H9 (cell line): ENCODE results near the gene DUOX2. TPM values are rescaled to one million over a fixed set of nuclear protein-coding genes. Genes with fewer than 3 reads are reported as not detected.

Experiments
- DNase-seq: peaks from one replicate; pipeline ENCODE4 v3.0.0-alpha.2; 2017
- H2AFZ ChIP-seq: one replicate; pipeline ENCODE4 v1.6.1; 2013; ENCODE audit warnings: mild to moderate bottlenecking, low read length, control low read depth, moderate library complexity
- H2AK5ac ChIP-seq: 2 replicates; pipeline ENCODE4 v1.6.1; 2013; ENCODE audit warnings: low read length, control low read depth, mixed read lengths; ENCODE audit not compliant: insufficient read length
- H2BK120ac ChIP-seq: one replicate; pipeline ENCODE4 v1.6.1; 2013; ENCODE audit warnings: low read depth, mild to moderate bottlenecking, low read length, control low read depth, inconsistent platforms; ENCODE audit not compliant: poor library complexity, severe bottlenecking
- H2BK12ac ChIP-seq: 2 replicates; pipeline ENCODE4 v1.6.1; 2013; ENCODE audit warnings: low read length, control low read depth, mixed read lengths, low read depth; ENCODE audit not compliant: insufficient read length
- H2BK15ac ChIP-seq: 2 replicates; pipeline ENCODE4 v1.6.1; 2013; ENCODE audit warnings: low read depth, low read length, control low read depth
- H2BK20ac ChIP-seq: one replicate; pipeline ENCODE4 v1.6.1; 2013; ENCODE audit warnings: low read depth, mild to moderate bottlenecking, low read length, control low read depth, inconsistent platforms; ENCODE audit not compliant: poor library complexity, severe bottlenecking
- H2BK5ac ChIP-seq: 2 replicates; pipeline ENCODE4 v1.6.1; 2013; ENCODE audit warnings: low read length, control low read depth, mixed read lengths; ENCODE audit not compliant: insufficient read length
- H3K14ac ChIP-seq: 2 replicates; pipeline ENCODE4 v1.6.1; 2013; ENCODE audit warnings: low read length, control low read depth; ENCODE audit not compliant: insufficient read depth
- H3K18ac ChIP-seq: 2 replicates; pipeline ENCODE4 v1.6.1; 2013; ENCODE audit warnings: low read depth, mild to moderate bottlenecking, mixed read lengths, low read length, control low read depth; ENCODE audit not compliant: insufficient read length
- H3K23ac ChIP-seq: 2 replicates; pipeline ENCODE4 v1.6.1; 2013; ENCODE audit warnings: low read length, control low read depth, mixed read lengths, low read depth; ENCODE audit not compliant: insufficient read length
- H3K23me2 ChIP-seq: 2 replicates; pipeline ENCODE4 v1.6.1; 2013; ENCODE audit warnings: low read depth, mild to moderate bottlenecking, mixed read lengths, low read length, control low read depth; ENCODE audit not compliant: insufficient read length, poor library complexity, severe bottlenecking
- H3K27ac ChIP-seq: 2 replicates; pipeline ENCODE4 v1.5.1; 2013; ENCODE audit warnings: low read length, control low read depth, mixed read lengths, low read depth; ENCODE audit not compliant: insufficient read length
- H3K27me3 ChIP-seq: 2 replicates; pipeline ENCODE4 v1.6.1; 2013; ENCODE audit warnings: low read length, control low read depth, inconsistent platforms; ENCODE audit not compliant: insufficient read depth
- H3K4ac ChIP-seq: 2 replicates; pipeline ENCODE4 v1.6.1; 2013; ENCODE audit warnings: low read depth, mild to moderate bottlenecking, control low read depth, inconsistent platforms, low read length, moderate library complexity
- H3K4me1 ChIP-seq: 2 replicates; pipeline ENCODE4 v1.6.1; 2013; ENCODE audit warnings: low read length, control low read depth, inconsistent platforms; ENCODE audit not compliant: insufficient read depth
- H3K4me2 ChIP-seq: 2 replicates; pipeline ENCODE4 v1.6.1; 2013; ENCODE audit warnings: low read length, control low read depth, mixed read lengths; ENCODE audit not compliant: insufficient read length, insufficient read depth
- H3K56ac ChIP-seq: 2 replicates; pipeline ENCODE4 v1.6.1; 2013; ENCODE audit warnings: low read depth, mild to moderate bottlenecking, mixed read lengths, low read length, control low read depth; ENCODE audit not compliant: insufficient read length
- H3K79me1 ChIP-seq: 2 replicates; pipeline ENCODE4 v1.6.1; 2013; ENCODE audit warnings: low read depth, mild to moderate bottlenecking, moderate library complexity, low read length, control low read depth, inconsistent platforms; ENCODE audit not compliant: insufficient read depth, poor library complexity, severe bottlenecking
- H3K79me2 ChIP-seq: 2 replicates; pipeline ENCODE4 v1.6.1; 2013; ENCODE audit warnings: low read length, control low read depth, inconsistent platforms; ENCODE audit not compliant: insufficient read depth
- H3K9ac ChIP-seq: 2 replicates; pipeline ENCODE4 v1.6.1; 2013; ENCODE audit warnings: low read length, control low read depth, mixed read lengths; ENCODE audit not compliant: insufficient read length; ENCODE audit errors: extremely low read depth
- H3K9me3 ChIP-seq: one replicate; pipeline ENCODE4 v1.6.1; 2013; ENCODE audit warnings: low read depth, low read length, inconsistent platforms; ENCODE audit not compliant: control insufficient read depth
- H3T11ph ChIP-seq: one replicate; pipeline ENCODE4 v1.6.1; 2013; ENCODE audit warnings: mild to moderate bottlenecking, low read length, control low read depth, inconsistent platforms
- H4K20me1 ChIP-seq: one replicate; pipeline ENCODE4 v1.6.1; 2013; ENCODE audit not compliant: control insufficient read depth, insufficient read length, insufficient read depth
- H4K5ac ChIP-seq: 2 replicates; pipeline ENCODE4 v1.6.1; 2013; ENCODE audit warnings: low read depth, mild to moderate bottlenecking, mixed read lengths, low read length, control low read depth; ENCODE audit not compliant: insufficient read length
- H4K8ac ChIP-seq: replicated peaks from 2 replicates; pipeline ENCODE4 v1.6.1; 2013; ENCODE audit warnings: low read length, control low read depth, mixed read lengths, low read depth; ENCODE audit not compliant: insufficient read length
- H4K91ac ChIP-seq: 2 replicates; pipeline ENCODE4 v1.6.1; 2013; ENCODE audit warnings: low read depth, mild to moderate bottlenecking, moderate library complexity, mixed read lengths, low read length, control low read depth; ENCODE audit not compliant: insufficient read length
- H3K27ac Mint-ChIP-seq, 3 experiments: 2 replicates in 2 of 3; 3 replicates in 1 of 3; pipeline ENCODE4 v1.8.0; 2020 to 2021; ENCODE audit warnings: mixed read lengths in 3 of 3, mild to moderate bottlenecking in 1 of 3, moderate library complexity in 1 of 3
- H3K27me3 Mint-ChIP-seq: 2 replicates; pipeline ENCODE4 v1.8.0; 2021; ENCODE audit warnings: low read depth, mild to moderate bottlenecking, moderate library complexity, mixed read lengths
- H3K36me3 Mint-ChIP-seq, 3 experiments: 2 replicates in 2 of 3; 3 replicates in 1 of 3; pipeline ENCODE4 v1.8.0; 2020 to 2021; ENCODE audit warnings: low read depth in 3 of 3, mixed read lengths in 3 of 3; ENCODE audit not compliant: insufficient read depth in 1 of 3
- H3K4me1 Mint-ChIP-seq, 2 experiments: 2 replicates each; pipeline ENCODE4 v1.8.0; 2020; ENCODE audit warnings: mixed read lengths in 2 of 2
- H3K4me3 Mint-ChIP-seq, 2 experiments: 2 replicates in 1 of 2; 3 replicates in 1 of 2; pipeline ENCODE4 v1.8.0; 2020 to 2021; ENCODE audit warnings: mild to moderate bottlenecking in 2 of 2, mixed read lengths in 2 of 2, moderate library complexity in 1 of 2
- H3K9me3 Mint-ChIP-seq, 2 experiments: 2 replicates in 1 of 2; 3 replicates in 1 of 2; pipeline ENCODE4 v1.8.0; 2020; ENCODE audit warnings: mild to moderate bottlenecking in 2 of 2, mixed read lengths in 2 of 2, moderate library complexity in 1 of 2
- CTCF ChIP-seq: fragments of 200-600 bp; sonication (generic); conservative IDR thresholded peaks from 3 replicates; pipeline ENCODE4 v1.8.0; 2021; ENCODE audit warnings: antibody characterized with exemption, mild to moderate bottlenecking
- WGBS: extraction: QIAGEN DNeasy Blood & Tissue Kit; methylation state at CpG from one replicate; pipeline ENCODE4 v1.1.7; 2013; ENCODE audit warnings: missing lambda C conversion rate, low lambda C conversion rate, mixed read lengths; ENCODE audit not compliant: insufficient read length; ENCODE audit errors: extremely low coverage; 5-methylcytosine and 5-hydroxymethylcytosine counted together
- total RNA-seq: library from RNA; stranded (reverse); gene quantifications from 2 replicates; pipeline ENCODE4 v1.2.1, GENCODE V29; 2021

The DUOX2 gene
- total RNA-seq, 1 experiment from 2014 or later = 0.42 TPM

GRCh38 chr15:45084163-45084562, 29.8 kb downstream of the DUOX2 start:
- Histone ChIP-seq H3K4me2 (no peak overlapping the region), H3K56ac (no peak overlapping the region), H2BK20ac (no peak overlapping the region), H3K23ac (no peak overlapping the region), H4K20me1 (no peaks in the 10 kb centered on the region), H3K18ac (no peak overlapping the region), H4K91ac (no peak overlapping the region), H2BK12ac (no peak overlapping the region), H3K14ac (no peak overlapping the region), H2AFZ (no peak overlapping the region), H3K79me2 (no peaks in the 10 kb centered on the region), H2BK120ac (no peak overlapping the region), H2BK5ac (no peak overlapping the region), H3K9ac (no peak overlapping the region), H3K79me1 (no peaks in the 10 kb centered on the region), H3K27ac (no peak overlapping the region), H2BK15ac (no peak overlapping the region), H3K4ac (no peak overlapping the region), H3T11ph (no peak overlapping the region), H2AK5ac (no peak overlapping the region), H4K5ac (no peak overlapping the region), H3K27me3 (no peaks in the 10 kb centered on the region), H3K23me2 (no peaks in the 10 kb centered on the region), H4K8ac (no peak overlapping the region), H3K9me3 (no peaks in the 10 kb centered on the region), H3K4me1 (no peaks in the 10 kb centered on the region)
- Mint-ChIP-seq H3K4me3 (no peak overlapping the region), H3K27ac (no peak overlapping the region), H3K27me3 (peaks cover 12% of the 10 kb centered on the region), H3K36me3 (no peaks in the 10 kb centered on the region), H3K4me1 (peaks cover 0 to 1% of the 10 kb centered on the region in 2 experiments; a peak in 1 of 4 replicates), H3K9me3 (no peaks in the 10 kb centered on the region)
- DNase-seq = no peak
- TF ChIP-seq CTCF = no peak
- no CpG with 5 or more reads among the region's 3 CpGs for WGBS
